ENCODE data around the gene PGF.

Gene PGF

GRCh38 chr14:74978416-74978947 lies 23.1 kb upstream of the PGF start:
- Histone ChIP-seq H3K4me3 (no peak overlapping the region), H3K27ac (peak overlapping the region; percentile 80 to 92)
- no peak for DNase-seq (ENCODE audit: low spot score)
- no peak for TF ChIP-seq CTCF (IDR thresholded peaks at IDR 0.05)

- DNase-seq (ENCODE audit: low spot score) = no peak
- TF ChIP-seq CTCF (IDR thresholded peaks at IDR 0.05) = no peak
- Histone ChIP-seq H3K4me3 (no peak overlapping the region), H3K27ac (no peak overlapping the region)
Measured at GRCh38 chr14:74977901-74978385, 22.5 kb upstream of the PGF start.

- Histone ChIP-seq H3K27ac (no peak overlapping the region), H3K4me3 (no peak overlapping the region)
- DNase-seq (ENCODE audit: low spot score) = no peak
- TF ChIP-seq CTCF (IDR thresholded peaks at IDR 0.05) = no peak
Measured at GRCh38 chr14:74977164-74977900, 21.9 kb upstream of the PGF start.

GRCh38 chr14:74976264-74977113 lies 21.1 kb upstream of the PGF start:
- no peak for DNase-seq (ENCODE audit: low spot score)
- H3K27ac ChIP-seq = no peak overlapping the region
- no peak for TF ChIP-seq CTCF (IDR thresholded peaks at IDR 0.05)
- no peak overlapping the region for H3K4me3 ChIP-seq

GRCh38 chr14:74975059-74975810 lies 19.8 kb upstream of the PGF start:
- no peak overlapping the region for H3K27ac ChIP-seq
- TF ChIP-seq CTCF (IDR thresholded peaks at IDR 0.05) = no peak
- peak; percentile 79 for DNase-seq (ENCODE audit: low spot score)
- no peak overlapping the region for H3K4me3 ChIP-seq

DNA sequence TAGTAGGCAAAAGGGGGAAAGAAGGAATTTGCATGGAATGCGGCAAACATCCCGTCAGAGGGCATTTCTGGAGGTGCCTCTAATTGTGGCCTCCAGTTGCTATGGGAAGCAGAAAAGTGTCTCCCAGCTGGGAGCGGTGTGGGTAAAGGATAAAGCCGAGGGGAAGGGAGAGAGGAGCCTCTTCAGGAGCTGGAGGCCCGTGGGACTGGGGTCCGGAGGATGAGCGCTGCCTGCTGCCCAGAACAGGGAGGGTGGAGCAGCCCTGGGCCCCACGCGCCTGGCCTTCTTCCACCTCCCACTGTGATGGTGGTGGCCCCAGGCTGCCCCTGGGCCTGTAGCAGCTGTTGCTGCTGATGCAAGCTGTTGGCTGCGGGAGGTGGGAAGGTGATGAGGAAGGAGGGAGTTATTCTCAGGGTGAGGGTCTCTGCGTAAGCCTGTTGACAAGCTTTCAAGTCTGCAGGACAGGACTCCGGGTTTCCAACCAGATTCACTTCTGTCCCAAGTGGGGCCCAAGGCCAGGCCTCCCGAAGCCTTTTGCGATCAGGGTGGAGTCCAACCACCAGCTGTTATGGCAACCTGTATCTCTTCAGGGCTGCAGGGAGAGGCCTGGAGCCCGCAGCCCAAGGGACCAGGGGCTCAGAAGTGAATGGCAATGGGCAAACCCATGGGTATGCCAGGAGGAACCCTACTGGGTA lies 19.1 kb upstream of the PGF start:
- DNase-seq (ENCODE audit: low spot score) = peak; percentile 74
- Histone ChIP-seq H3K27ac (no peak overlapping the region), H3K4me3 (no peak overlapping the region)
- no peak for TF ChIP-seq CTCF (IDR thresholded peaks at IDR 0.05)

Data from coronary artery (tissue), 2 donors.